ENCODE measurements around the gene DDX27.

- TF ChIP-seq CTCF (IDR thresholded peaks at IDR 0.05): no peak
- peak; percentile 66 for TF ChIP-seq POLR2A (IDR thresholded peaks at IDR 0.05)
- TF ChIP-seq EP300 (IDR thresholded peaks at IDR 0.05): no peak
Measured at GRCh38 chr20:49187851-49188641, 31.2 kb upstream of the DDX27 start, which contains the start of gene STAU1.

All from ovary (tissue), 3 donors.